Esophagus (tissue), 2 donors: ENCODE measurements around the gene CLDN22. TPM values are rescaled to one million over a fixed set of nuclear protein-coding genes. Genes with fewer than 3 reads are reported as not detected.
A peak's percentile ranks its signal among the peaks of the same experiment; 100 is the strongest.

ENCODE experiments used
- H3K27ac ChIP-seq, 2 donors: one replicate each; pipeline ENCODE4 v1.5.1; 2013; ENCODE audit warnings: low read depth in 2 of 2, mild to moderate bottlenecking in 2 of 2, inconsistent platforms in 1 of 2, low read length in 1 of 2, moderate library complexity in 1 of 2
- H3K27me3 ChIP-seq, 2 donors: one replicate each; pipeline ENCODE4 v1.6.1; 2013; ENCODE audit warnings: low read length in 2 of 2, control low read depth in 1 of 2, mild to moderate bottlenecking in 1 of 2; ENCODE audit not compliant: insufficient read depth in 2 of 2, control insufficient read depth in 1 of 2
- H3K36me3 ChIP-seq, 2 donors: one replicate each; pipeline ENCODE4 v1.6.1; 2013; ENCODE audit warnings: low read length in 1 of 2; ENCODE audit not compliant: control insufficient read depth in 2 of 2, insufficient read depth in 2 of 2
- H3K4me1 ChIP-seq, 2 donors: one replicate each; pipeline ENCODE4 v1.6.1; 2013; ENCODE audit warnings: low read length in 1 of 2; ENCODE audit not compliant: control insufficient read depth in 2 of 2, insufficient read depth in 2 of 2
- H3K4me3 ChIP-seq, 2 donors: one replicate each; pipeline ENCODE4 v1.5.1; 2013; ENCODE audit warnings: low read length in 2 of 2, mild to moderate bottlenecking in 2 of 2, low read depth in 1 of 2, moderate library complexity in 1 of 2
- H3K9me3 ChIP-seq, 2 donors: one replicate each; pipeline ENCODE4 v1.6.1; 2013; ENCODE audit warnings: mild to moderate bottlenecking in 2 of 2, low read depth in 1 of 2, low read length in 1 of 2, moderate library complexity in 1 of 2; ENCODE audit not compliant: control insufficient read depth in 2 of 2, insufficient read depth in 1 of 2
- WGBS, 2 donors: extraction: QIAGEN DNeasy Blood & Tissue Kit; methylation state at CpG; one replicate each; pipeline ENCODE4 v1.1.7; 2013; 5-methylcytosine and 5-hydroxymethylcytosine counted together
- polyA plus RNA-seq, 2 donors: library from polyadenylated mRNA; stranded (reverse); fragments of 200-250 nt; gene quantifications; one replicate each; pipeline ENCODE4 v1.2.3, GENCODE V29; 2013
- donor health status: healthy with polysubstance abuse.
- donor health status: Bipolar disorder and iron deficiency.

The CLDN22 gene
- polyA plus RNA-seq, 2 donors: 0.08 to 0.09 TPM

DNA sequence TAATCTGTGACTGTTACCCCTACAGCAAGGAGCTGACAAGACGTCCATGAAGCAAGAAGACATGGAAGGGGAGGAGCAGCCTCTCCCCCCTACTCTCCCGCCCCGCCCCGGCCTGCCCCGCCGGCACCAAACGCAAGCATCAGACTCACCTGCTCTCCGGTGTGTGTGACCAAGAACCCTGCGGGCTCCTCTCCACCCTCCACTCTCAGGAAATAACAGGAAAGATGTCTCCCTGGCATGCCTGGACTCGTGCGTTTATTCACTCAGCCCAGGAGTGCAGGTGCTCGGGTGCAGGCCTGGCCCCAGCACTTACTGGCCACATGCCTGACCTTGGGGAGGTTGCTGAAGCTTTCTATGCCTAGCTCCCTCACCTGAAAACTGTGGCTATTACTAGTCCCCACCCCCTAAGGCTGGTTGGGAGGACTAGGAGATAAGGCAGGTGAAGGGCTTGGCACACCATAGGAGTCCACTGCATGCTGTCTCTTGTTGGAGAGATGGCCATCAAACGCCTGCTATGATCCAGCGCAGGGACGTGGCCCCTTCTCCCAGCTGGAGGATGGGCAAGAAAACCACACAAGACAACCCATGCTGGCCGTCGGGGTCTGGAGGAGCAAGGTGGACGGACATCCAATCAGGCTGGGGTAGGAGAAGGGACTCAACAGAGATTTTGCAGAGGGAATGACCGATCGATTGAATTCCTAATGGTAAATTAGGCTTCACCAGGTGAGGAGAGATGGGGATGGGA, 37.0 kb upstream of the CLDN22 start:
- peaks cover 0 to 10% of the 10 kb centered on the region in 2 donors for H3K4me1 ChIP-seq
- no peaks in the 10 kb centered on the region for H3K9me3 ChIP-seq
- no peaks in the 10 kb centered on the region for H3K36me3 ChIP-seq
- no peak overlapping the region for H3K4me3 ChIP-seq
- no peaks in the 10 kb centered on the region for H3K27me3 ChIP-seq
- no peak overlapping the region for H3K27ac ChIP-seq
- WGBS, 2 donors: 62 to 69% methylated on average over 20 of the region's 20 CpGs

DNA sequence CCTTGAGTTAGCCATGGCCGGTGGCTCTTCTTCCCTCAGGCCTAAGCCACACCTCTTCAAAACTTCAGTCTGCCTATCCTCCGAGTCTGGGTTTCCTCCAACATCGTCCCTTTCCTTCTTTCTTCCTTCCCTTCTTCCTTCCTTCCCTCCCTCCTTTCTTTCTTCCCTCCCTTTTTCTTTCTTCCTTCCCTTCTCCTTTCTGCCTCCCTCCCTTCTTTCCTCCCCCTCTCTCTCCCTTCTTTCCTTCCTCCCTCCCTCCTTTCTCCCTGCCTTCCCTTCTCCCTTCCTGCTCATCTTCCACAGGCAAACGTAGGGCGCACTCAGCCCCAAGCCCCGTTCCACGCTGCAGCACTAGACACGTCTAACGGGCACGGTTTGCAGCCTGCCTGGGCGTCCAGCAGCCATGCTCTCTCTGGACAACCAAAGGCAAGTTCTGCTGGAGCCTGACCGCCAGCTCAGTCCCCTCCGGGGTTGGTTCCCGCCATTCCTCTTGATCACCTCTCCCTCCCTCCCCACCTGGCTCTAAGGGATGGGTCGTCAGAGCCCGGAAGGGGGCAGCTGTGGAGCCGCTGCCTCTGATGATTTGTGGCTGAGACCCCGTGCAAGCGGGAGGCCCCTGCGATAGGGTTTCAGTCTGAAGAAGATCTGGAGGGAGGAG, 36.2 kb upstream of the CLDN22 start:
- Histone ChIP-seq H3K9me3 (no peaks in the 10 kb centered on the region), H3K4me3 (no peak overlapping the region), H3K27me3 (no peaks in the 10 kb centered on the region), H3K36me3 (no peaks in the 10 kb centered on the region), H3K27ac (no peak overlapping the region), H3K4me1 (peaks cover 0 to 10% of the 10 kb centered on the region in 2 donors)
- 87% methylated on average over 20 of the region's 20 CpGs for WGBS, 2 donors

DNA sequence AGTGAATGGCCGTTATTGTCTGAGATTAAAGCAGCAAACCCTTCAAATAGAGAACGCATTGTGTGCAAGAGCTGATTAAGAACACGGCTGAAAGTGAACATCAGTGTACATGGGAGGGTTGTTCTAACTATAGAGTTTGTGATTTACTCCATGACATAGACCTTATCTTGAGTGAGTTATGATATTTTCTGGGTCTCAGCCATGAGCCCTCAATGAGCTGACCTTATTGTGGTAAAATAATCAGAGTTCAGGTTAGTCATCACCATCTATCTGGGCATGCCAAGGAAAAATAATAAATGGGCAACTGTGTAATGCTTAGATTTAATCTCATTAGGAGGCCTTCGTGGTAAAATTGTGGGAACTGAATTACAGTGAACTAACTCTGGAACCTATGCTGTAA, 35.3 kb upstream of the CLDN22 start:
- Histone ChIP-seq H3K27me3 (no peaks in the 10 kb centered on the region), H3K36me3 (no peaks in the 10 kb centered on the region), H3K4me1 (peaks cover 0 to 17% of the 10 kb centered on the region in 2 donors), H3K27ac (no peak overlapping the region), H3K4me3 (no peak overlapping the region), H3K9me3 (peaks cover 0 to under 1% of the 10 kb centered on the region in 2 donors)
- WGBS, 2 donors: 44 to 51% methylated on average over 4 of the region's 4 CpGs

DNA sequence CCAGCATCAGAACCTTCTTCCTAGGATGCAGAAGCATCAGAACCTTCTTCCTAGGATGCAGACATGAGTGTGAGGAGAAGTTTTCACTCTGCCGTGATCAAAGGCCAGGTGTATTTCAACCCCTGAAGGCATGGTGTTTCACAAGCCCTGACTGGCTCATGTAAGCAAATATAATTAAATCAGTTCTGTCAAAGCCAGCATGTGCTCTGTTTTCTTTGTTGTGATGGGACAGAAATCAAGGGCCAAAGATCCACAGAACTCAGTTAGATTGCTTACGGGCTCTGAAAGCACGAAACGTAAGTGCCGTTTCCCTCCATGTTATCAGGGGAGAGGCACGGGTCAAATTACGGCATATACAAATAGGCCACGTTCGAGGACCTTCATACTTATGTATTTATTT, 34.1 kb upstream of the CLDN22 start:
- peaks cover 0 to 20% of the 10 kb centered on the region in 2 donors for H3K4me1 ChIP-seq
- peak overlapping the region; percentile 28 to 57 for H3K27ac ChIP-seq
- 33 to 43% methylated on average over 9 of the region's 9 CpGs for WGBS, 2 donors

DNA sequence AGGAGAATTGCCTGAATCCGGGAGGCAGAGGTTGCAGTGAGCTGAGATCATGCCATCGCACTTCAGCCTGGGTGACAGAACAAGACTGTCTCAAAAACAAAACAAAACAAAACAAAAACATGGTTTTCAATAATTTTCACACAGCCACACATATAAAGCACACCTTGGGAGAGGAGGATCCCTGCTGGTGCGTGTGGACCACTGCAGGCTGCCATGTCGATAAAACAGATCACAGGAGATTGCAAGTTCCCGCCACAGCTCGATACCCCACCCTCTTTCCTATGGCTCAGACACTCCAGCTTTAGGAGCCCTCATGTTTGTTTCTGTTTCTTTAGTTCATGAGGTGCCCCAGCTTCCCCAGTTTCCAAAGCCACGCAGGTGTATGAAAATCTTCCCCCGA, 33.5 kb upstream of the CLDN22 start:
- 49 to 67% methylated on average over 8 of the region's 8 CpGs for WGBS, 2 donors
- peak overlapping the region; percentile 28 to 50 for H3K27ac ChIP-seq
- no peaks in the 10 kb centered on the region for H3K27me3 ChIP-seq
- peaks cover 1 to 21% of the 10 kb centered on the region in 2 donors for H3K4me1 ChIP-seq
- H3K4me3 ChIP-seq: no peak overlapping the region
- H3K36me3 ChIP-seq: no peaks in the 10 kb centered on the region
- peaks cover 0 to 2% of the 10 kb centered on the region in 2 donors for H3K9me3 ChIP-seq

More for the DNA sequence above, 34.1 kb upstream of the CLDN22 start:
- Histone ChIP-seq H3K27me3 (no peaks in the 10 kb centered on the region), H3K36me3 (no peaks in the 10 kb centered on the region), H3K9me3 (peaks cover 0 to 2% of the 10 kb centered on the region in 2 donors), H3K4me3 (no peak overlapping the region)

DNA sequence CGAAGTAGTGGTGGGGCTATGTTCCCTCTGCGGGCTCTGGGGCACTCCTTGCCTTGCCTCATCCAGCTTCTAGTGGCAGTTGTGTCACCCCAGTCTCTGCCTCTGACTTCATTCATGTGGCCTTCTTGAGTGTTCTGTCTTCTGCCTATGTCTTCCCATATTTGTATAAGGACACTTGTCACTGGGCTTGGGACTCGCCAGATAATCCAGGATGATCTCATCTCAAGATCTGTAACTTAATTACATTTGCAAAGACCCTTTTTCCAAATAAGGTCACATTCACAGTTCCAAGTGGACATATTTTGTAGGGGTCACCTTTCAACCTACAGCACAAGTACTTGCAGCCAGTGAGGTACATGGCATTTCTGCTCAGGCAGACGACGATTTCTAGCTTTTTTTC, 32.5 kb upstream of the CLDN22 start:
- no peaks in the 10 kb centered on the region for H3K27me3 ChIP-seq
- peaks cover 0 to 2% of the 10 kb centered on the region in 2 donors for H3K9me3 ChIP-seq
- H3K27ac ChIP-seq: no peak overlapping the region
- peaks cover 4 to 22% of the 10 kb centered on the region in 2 donors for H3K4me1 ChIP-seq
- no peaks in the 10 kb centered on the region for H3K36me3 ChIP-seq
- H3K4me3 ChIP-seq: no peak overlapping the region
- WGBS, 2 donors: 83 to 86% methylated on average over 5 of the region's 5 CpGs

DNA sequence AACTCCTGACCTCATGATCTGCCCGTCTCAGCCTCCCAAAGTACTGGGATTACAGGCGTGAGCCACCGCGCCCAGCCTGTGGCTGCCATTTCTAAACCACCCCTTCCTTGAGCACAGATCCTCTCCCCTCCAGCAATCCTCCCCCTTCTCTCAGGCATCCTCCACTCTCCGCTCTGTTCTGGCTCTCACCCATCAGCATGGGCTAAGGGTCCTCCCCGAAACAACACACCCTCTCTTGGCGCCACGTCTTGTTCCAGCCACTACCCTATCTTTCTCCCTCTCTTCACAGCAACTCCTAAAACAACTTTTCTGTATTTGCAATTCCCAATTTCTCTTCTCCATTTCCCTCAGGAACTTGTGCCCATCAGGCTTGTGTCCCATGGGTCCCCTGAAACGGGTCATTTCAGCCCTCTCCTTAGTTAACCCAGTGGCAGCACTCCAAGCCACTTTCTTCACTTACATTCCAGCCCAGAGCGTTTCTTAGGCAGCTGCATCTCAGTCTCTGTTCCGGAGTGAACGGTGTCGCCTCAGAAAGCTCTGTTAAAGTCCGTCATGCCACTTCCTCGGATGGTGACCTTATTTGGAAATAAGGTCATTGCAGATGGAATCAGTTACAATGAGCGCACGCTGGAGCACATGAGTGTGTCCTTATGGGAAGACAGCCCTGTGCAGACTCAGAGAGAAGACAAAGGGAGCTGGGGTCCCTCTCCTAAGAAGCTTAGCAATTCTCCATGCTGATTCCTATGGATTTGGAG, 30.4 kb upstream of the CLDN22 start:
- Histone ChIP-seq H3K4me1 (peaks cover 4 to 12% of the 10 kb centered on the region in 2 donors), H3K9me3 (peaks cover 0 to 2% of the 10 kb centered on the region in 2 donors), H3K27me3 (no peaks in the 10 kb centered on the region), H3K36me3 (no peaks in the 10 kb centered on the region), H3K27ac (no peak overlapping the region), H3K4me3 (no peak overlapping the region)
- WGBS, 2 donors: 82 to 85% methylated on average over 17 of the region's 17 CpGs

DNA sequence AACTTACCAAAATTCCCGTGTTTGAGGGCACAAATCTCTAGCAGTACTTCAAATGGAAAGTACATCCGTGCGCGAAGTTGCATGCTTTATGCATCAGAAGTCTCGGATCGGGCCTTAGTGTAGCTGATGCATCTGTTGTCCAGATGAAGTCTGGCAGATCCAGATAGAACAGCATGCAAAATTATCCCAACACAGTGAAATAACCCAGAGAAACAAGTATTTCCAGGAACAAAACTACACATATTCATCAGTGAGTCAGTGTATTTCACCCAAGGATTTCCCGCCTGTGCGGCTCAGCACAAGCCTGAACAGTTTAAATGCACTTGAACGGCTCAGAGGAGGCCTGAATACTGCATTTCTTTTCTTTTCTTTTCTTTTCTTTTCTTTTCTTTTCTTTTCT, 29.6 kb upstream of the CLDN22 start:
- WGBS, 2 donors: 59 to 70% methylated on average over 9 of the region's 9 CpGs
- Histone ChIP-seq H3K4me3 (no peak overlapping the region), H3K27ac (no peak overlapping the region), H3K27me3 (no peaks in the 10 kb centered on the region), H3K4me1 (peaks cover 4 to 12% of the 10 kb centered on the region in 2 donors), H3K36me3 (no peaks in the 10 kb centered on the region), H3K9me3 (peaks cover 0 to 2% of the 10 kb centered on the region in 2 donors)

DNA sequence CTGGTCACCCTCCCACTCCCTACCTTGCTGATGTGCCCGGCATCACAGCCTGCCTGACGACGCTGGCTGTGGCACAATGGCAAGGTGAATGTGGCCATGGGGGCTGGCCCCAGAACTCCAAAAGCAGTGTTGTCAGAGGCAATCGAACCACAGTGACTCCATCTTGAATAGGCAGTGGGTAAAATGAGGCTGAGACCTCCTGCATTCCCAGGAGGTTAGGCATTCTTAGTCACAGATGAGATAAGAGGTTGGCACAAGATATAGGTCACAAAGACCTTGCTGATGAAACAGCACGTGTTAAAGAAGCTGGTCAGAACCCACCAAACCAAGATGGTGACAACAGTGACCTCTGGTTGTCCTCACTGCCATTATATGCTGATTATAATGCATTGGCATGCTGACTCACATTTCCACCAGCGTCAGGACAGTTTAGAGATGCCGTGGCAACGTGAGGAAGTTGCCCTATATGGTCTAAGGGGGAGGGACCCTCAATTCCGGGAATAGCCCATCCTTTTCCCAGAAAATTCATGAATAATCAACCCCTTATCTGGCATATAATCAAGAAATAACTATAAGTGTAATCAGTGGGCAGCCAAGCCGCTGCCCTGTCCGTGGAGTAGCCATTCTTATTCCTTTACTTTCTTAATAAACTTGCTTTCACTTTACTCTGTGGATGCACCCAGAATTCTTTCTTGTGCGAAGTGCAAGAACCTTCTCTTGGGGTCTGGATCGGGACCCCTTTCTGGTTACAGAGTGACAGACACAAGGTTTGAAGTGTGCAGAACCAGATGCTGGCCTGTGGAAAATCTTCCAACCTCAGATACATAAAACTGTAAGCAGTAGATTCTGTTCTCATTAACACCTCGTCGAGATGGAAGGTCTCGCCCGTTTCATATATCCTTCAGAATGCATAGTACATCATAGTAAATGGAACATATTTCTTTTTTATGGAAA, 28.9 kb upstream of the CLDN22 start:
- H3K27ac ChIP-seq: no peak overlapping the region
- no peaks in the 10 kb centered on the region for H3K27me3 ChIP-seq
- 69 to 70% methylated on average over 17 of the region's 17 CpGs for WGBS, 2 donors
- no peaks in the 10 kb centered on the region for H3K36me3 ChIP-seq
- H3K4me1 ChIP-seq: peaks cover 4 to 12% of the 10 kb centered on the region in 2 donors
- H3K9me3 ChIP-seq: peaks cover 0 to 2% of the 10 kb centered on the region in 2 donors
- no peak overlapping the region for H3K4me3 ChIP-seq
